COLO829 (cell line): ENCODE data around the gene KRTAP20-4.

Source experiments
- DNase-seq: peaks from one replicate; pipeline ENCODE4 v3.0.0; 2012; ENCODE audit warnings: low spot score

Gene KRTAP20-4

DNA sequence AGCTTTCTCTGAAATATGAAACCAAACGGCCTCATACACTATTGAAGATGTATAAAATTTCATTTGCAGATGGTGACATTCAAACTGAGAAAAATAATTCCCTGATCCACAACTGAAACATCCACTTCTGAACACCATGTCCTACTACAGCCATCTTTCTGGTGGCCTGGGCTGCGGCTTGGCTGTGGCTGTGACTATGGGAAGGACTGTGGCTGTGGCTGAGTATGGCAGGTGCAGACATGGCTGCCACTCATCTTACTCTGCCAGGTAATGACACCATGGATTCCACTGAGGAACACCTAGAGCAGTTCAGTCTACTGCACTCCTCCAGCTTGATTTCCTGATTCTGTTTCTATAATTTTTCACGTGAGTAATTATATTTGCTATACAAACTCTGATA lies at the start of gene KRTAP20-4:
Gene KRTAP20-4 (plus strand): TSS at position 106 of the 400 bp plus-strand sequence.
- no peak for DNase-seq

- no peak for DNase-seq
Measured at GRCh38 chr21:30577766-30578165, 42.7 kb upstream of the KRTAP20-4 start.

DNA sequence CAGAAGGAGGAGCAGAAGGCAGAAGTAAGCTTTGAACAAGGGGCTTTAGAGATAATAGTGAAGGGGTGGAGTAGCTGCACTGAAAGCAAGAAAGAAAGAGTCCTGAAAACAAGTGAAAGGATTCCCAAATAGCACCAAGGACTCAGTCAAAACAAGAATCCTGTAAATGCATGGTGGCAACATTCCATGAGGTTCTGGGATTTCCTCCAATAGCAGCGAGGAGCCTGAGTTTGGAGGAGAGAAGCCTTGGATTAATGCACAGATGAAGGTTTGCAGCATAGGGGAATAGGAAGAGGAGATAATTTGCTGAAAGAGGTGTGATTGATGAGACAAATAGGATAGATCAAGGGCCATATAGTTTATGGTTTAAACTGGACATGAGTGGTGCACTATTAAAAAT lies 41.1 kb upstream of the KRTAP20-4 start:
- DNase-seq: no peak

DNA sequence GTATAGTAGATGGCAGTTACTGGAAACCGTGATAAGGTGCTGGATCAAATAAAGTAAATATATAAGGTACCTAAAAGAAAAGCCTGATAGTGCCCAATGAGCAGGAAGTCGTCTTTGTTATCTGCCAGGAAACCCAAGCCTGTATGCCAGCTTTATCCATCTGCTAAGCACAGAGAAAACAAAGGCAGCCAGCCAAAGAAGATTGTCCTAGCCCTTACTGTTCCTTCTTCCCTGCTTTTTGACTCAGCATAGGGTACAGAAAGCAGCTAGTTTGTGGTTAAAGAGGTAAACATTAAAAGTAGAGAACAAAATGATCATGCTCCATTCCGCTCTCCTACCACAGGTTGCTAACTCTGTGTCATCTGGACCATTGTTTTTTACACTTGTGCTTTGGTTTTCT lies 40.3 kb upstream of the KRTAP20-4 start:
- DNase-seq: no peak

DNA sequence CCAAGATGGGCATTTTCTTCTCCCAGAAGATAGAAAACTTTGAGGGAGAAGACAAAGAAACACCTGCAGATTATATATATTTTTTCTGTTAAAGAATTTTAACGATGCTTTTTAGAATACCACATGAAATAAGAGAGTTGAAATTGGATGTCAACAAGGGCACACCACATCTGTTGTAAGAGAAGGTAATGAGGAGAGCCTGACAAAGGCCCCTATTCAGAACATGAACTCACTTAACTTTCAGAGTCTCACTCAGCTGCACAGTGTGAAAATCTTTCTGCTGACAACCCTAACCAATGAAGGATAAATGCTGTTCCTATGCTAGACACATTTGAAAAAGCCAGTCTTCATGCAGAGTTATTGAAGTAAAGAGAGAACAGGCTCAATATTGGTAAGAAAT lies 37.6 kb upstream of the KRTAP20-4 start:
- no peak for DNase-seq

- no peak for DNase-seq
Measured at GRCh38 chr21:30590297-30590696, 30.1 kb upstream of the KRTAP20-4 start, which contains the start of gene KRTAP22-2. Gene KRTAP22-2, minus strand, starts transcription at chr21:30590397.

GRCh38 chr21:30592140-30592539 lies 28.3 kb upstream of the KRTAP20-4 start, which contains the start of gene KRTAP6-3:
Gene KRTAP6-3, plus strand, starts transcription at chr21:30592440. Its CDS starts 6 bp downstream, at chr21:30592446.
- DNase-seq: no peak

DNA sequence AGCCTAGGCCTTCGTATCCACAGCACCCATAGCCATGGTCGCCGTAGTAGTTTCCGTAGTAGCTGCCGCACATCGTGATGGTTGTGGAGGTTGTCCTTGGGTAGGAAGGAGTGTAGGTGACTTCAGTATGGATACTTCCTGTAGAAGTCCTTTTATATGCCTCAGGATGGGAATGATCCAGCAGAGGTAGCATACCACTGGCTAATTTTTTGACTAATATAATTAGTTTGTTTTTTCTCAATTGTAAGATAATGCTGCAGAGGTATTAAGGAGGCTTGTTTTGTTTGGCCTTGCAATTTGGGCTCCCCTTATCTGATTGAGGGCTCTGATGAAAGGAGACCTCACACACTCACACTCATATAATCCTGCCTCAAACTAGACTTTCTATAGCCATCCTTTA lies 21.6 kb upstream of the KRTAP20-4 start, which contains the start of gene KRTAP6-2:
Gene KRTAP6-2 (minus strand): TSS at position 101 of the 400 bp plus-strand sequence. CDS start 28 bp downstream, at position 73.
- no peak for DNase-seq

DNA sequence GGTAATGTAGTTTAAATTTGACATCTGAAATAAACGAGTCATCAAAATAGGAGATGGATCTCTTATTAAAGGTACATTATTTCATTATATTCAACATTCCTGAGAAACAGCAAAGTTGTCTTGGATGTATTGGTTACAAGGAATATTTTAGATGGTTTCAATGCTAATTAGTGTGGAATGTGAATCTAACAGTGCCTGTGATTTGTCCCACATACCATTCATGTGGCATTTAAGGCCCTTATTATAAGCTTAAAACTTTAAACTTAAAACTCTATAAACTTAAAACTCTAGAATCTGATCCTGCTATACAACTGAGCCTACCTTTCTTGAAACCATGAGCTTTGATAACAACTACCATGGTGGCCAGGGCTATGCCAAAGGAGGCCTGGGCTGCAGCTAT lies 19.6 kb upstream of the KRTAP20-4 start, which contains the start of gene KRTAP22-1:
Gene KRTAP22-1 (plus strand): TSS at position 301 of the 400 bp plus-strand sequence.
- DNase-seq: no peak

- no peak for DNase-seq
Measured at GRCh38 chr21:30605968-30606367, 14.5 kb upstream of the KRTAP20-4 start.

DNA sequence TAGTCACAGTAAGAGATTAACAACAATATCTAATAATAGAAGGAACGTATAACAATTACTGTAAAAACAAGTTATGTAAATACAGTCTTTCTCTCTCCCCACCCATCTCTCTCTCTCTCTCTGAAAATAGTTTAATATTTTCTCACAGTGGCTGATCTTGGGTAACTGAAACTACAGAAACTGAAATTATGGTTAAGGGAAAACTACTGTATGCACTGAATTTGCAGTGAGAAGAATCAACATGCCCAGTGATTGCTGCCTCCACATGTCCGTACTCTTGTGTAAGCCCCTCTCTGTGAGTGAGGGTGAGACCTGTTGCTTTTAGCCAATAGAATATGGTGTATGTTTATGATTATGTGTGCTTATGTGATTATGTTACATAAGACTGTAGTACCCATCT lies 8.3 kb upstream of the KRTAP20-4 start:
- no peak for DNase-seq

DNA sequence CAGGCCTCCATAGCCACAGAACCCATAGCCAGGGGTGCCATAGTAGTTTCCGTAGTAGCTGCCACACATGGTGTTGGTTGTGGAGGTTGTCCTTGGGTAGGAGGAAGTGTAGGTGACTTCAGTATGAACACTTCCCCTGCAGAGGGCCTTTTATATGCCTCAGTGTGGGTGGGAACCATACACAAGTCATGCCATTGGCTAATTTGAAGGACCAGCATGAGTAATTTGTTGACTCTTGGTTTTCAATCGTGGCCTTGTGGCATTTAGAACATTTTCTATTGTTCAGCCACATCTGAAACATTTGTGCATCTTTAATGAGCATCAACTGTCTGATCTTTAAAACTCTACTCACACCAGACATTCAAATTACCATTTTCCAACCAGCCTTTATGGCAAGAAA lies 6.6 kb upstream of the KRTAP20-4 start, which contains the start of gene KRTAP6-1:
Gene KRTAP6-1 (minus strand): TSS at position 95 of the 400 bp plus-strand sequence. CDS start 26 bp downstream, at position 69.
- no peak for DNase-seq

GRCh38 chr21:30615199-30615598 lies 5.2 kb upstream of the KRTAP20-4 start:
- DNase-seq: no peak

GRCh38 chr21:30616125-30616524 lies 4.3 kb upstream of the KRTAP20-4 start, which contains the start of gene KRTAP20-1:
Gene KRTAP20-1, plus strand, starts transcription at chr21:30616425. Its CDS starts 30 bp downstream, at chr21:30616455.
- no peak for DNase-seq

- DNase-seq: no peak
Measured at GRCh38 chr21:30620080-30620479, 347 bp upstream of the KRTAP20-4 start.

DNA sequence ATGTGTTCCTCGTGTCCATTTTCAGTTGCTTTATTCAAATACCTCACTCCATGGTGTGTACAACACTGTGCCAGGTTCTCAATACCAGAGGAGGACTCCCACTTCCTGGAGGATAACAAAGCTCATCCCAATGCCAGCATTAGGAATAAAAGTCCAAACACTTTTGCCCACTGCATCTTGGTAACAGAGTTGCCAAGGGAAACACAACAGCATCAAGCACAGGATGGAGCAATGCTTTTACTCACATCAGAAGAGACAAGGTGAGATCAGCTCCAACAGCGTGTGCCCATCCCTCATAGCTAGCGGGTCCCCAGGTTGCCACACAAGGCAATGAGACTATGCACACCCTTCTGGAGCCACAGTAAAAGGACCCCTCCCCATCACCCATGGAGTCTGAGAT lies 2.9 kb downstream of the KRTAP20-4 start:
- no peak for DNase-seq

GRCh38 chr21:30625449-30626165 lies 5.2 kb downstream of the KRTAP20-4 start:
- no peak for DNase-seq

- DNase-seq: no peak
Measured at GRCh38 chr21:30628109-30628508, 7.7 kb downstream of the KRTAP20-4 start.

DNA sequence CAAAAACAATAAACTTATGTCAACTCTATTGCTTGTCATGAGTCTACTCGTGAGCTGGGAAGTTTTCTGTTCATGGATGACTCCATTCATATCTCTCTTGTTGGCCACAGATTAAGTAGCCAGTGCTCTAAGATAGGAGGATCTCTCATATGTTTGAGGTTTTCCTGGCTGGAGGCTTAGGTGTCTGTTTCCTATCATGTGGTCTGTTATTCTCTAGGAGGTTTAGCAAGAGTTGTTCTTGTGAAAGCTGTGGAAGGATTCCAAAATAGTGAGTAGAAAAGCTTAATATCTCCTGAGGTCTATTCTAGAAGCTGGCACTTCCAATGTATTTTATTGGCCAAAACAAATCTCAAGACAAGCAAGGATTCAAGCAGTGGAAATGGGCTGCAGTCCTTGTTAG lies 8.8 kb downstream of the KRTAP20-4 start:
- DNase-seq: no peak

DNA sequence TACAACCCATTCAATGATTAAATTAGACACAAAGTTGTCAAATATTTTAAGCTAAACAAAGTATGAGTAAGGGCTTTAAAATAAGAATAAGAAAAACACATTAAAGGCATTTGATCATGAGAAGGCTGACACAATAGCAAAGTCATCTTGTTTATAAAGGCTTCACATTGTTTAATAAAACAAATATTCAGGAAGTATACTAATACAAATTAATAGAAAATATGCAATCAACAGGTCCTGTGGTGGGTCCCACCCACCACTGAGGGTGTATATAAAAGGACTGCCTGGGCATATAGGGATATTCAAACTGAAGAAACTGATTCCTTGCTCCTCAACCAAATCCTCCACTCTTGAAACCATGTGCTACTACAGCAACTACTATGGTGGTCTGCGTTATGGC lies 14.5 kb downstream of the KRTAP20-4 start, which contains the start of gene KRTAP20-2:
Gene KRTAP20-2 (plus strand): TSS at position 301 of the 400 bp plus-strand sequence. CDS start 58 bp downstream, at position 359.
- no peak for DNase-seq

DNA sequence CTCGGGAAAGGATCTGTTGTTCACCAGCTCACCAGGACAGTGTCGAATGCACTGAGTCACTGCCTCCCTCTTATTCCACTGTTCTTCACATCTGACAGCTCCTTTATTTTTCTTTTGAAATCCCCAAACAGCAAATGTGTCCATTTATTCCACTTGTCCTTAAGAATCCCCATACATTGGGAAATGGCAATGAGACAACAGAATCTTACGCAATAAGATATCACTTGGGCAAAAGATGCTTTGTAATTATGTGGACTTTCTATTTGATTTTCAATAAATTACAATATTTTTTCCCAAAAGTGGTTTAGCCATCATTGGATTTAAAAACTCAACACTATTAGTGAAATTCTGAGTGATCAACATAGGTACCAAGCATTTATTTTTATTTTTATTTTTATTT lies 18.3 kb downstream of the KRTAP20-4 start:
- DNase-seq: no peak

- no peak for DNase-seq
Measured at GRCh38 chr21:30642564-30642963, 22.1 kb downstream of the KRTAP20-4 start, which contains the start of gene KRTAP20-3. Gene KRTAP20-3, plus strand, starts transcription at chr21:30642864.

DNA sequence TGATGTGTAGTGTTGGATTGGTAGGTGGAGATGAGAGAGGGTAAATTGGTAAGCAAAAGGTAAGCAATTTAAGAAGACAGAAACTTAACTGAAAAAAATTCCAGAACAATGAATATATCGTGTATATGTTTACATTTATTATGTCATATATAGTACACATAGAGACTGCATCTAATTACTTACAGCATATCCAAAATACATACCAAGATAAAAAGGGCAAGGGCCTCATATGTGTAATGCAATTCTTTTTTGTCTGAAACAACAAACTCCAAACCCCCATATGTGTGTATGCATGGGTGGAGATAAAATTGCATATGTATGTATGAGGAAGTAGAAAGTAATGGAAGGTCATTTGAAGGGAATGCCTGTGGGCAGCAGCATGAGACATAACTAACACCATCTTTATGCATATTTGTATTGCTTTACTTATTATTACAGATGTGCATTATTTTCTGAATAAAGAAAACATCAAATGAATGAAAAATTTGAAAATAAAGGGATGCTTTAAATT lies 26.5 kb downstream of the KRTAP20-4 start:
- no peak for DNase-seq
